Trophoblast cell (in vitro differentiated cells and primary cell): ENCODE data around the gene LRRC59. TPM values are rescaled to one million over a fixed set of nuclear protein-coding genes. Genes with fewer than 3 reads are reported as not detected.

Experiments used
- DNase-seq, 2 donors: peaks; one replicate each; pipeline ENCODE4 v3.0.0-alpha.2; 2016
- H2AFZ ChIP-seq: 2 replicates; pipeline ENCODE4 v1.6.1; 2013; ENCODE audit warnings: low read length, moderate library complexity, mild to moderate bottlenecking; ENCODE audit not compliant: insufficient read depth, poor library complexity
- H2AK5ac ChIP-seq: 2 replicates; pipeline ENCODE4 v1.6.1; 2013; ENCODE audit warnings: mild to moderate bottlenecking, low read length
- H2BK120ac ChIP-seq: 2 replicates; pipeline ENCODE4 v1.6.1; 2013; ENCODE audit warnings: low read length, mild to moderate bottlenecking, moderate library complexity; ENCODE audit not compliant: insufficient read depth, poor library complexity
- H2BK12ac ChIP-seq: 2 replicates; pipeline ENCODE4 v1.6.1; 2013; ENCODE audit warnings: mild to moderate bottlenecking, low read length, moderate library complexity
- H2BK5ac ChIP-seq: 2 replicates; pipeline ENCODE4 v1.6.1; 2013; ENCODE audit warnings: low read length, low read depth, moderate library complexity, mild to moderate bottlenecking; ENCODE audit not compliant: poor library complexity
- H3K14ac ChIP-seq: 2 replicates; pipeline ENCODE4 v1.6.1; 2013; ENCODE audit warnings: mild to moderate bottlenecking, low read length
- H3K18ac ChIP-seq: 2 replicates; pipeline ENCODE4 v1.6.1; 2013; ENCODE audit warnings: mild to moderate bottlenecking, low read length
- H3K23ac ChIP-seq: 2 replicates; pipeline ENCODE4 v1.6.1; 2013; ENCODE audit warnings: low read length
- H3K27ac ChIP-seq: 2 replicates; pipeline ENCODE4 v1.5.1; 2013; ENCODE audit warnings: low read depth, mild to moderate bottlenecking, inconsistent platforms, low read length, moderate library complexity
- H3K27me3 ChIP-seq: 2 replicates; pipeline ENCODE4 v1.6.1; 2013; ENCODE audit warnings: inconsistent platforms, mild to moderate bottlenecking, low read length, moderate library complexity; ENCODE audit not compliant: insufficient read depth
- H3K36me3 ChIP-seq, 2 experiments: 1 replicate in 1 of 2; 2 replicates in 1 of 2; pipeline ENCODE4 v1.6.1; 2013; ENCODE audit warnings: low read length in 2 of 2, mild to moderate bottlenecking in 2 of 2, moderate library complexity in 1 of 2; ENCODE audit not compliant: insufficient read depth in 2 of 2, control insufficient read depth in 1 of 2
- H3K4ac ChIP-seq: 2 replicates; pipeline ENCODE4 v1.6.1; 2013; ENCODE audit warnings: low read depth, mild to moderate bottlenecking, low read length, moderate library complexity
- H3K4me1 ChIP-seq, 2 experiments: 1 replicate in 1 of 2; 2 replicates in 1 of 2; pipeline ENCODE4 v1.6.1; 2013; ENCODE audit warnings: low read length in 2 of 2, mild to moderate bottlenecking in 2 of 2, moderate library complexity in 1 of 2; ENCODE audit not compliant: insufficient read depth in 2 of 2, control insufficient read depth in 1 of 2
- H3K4me2 ChIP-seq: 2 replicates; pipeline ENCODE4 v1.6.1; 2013; ENCODE audit warnings: inconsistent platforms, mild to moderate bottlenecking, low read length, moderate library complexity
- H3K4me3 ChIP-seq: 2 replicates; pipeline ENCODE4 v1.5.1; 2013; ENCODE audit warnings: mild to moderate bottlenecking, low read depth, low read length, inconsistent platforms
- H3K79me1 ChIP-seq: one replicate; pipeline ENCODE4 v1.6.1; 2013; ENCODE audit warnings: low read length
- H3K79me2 ChIP-seq: 2 replicates; pipeline ENCODE4 v1.6.1; 2013; ENCODE audit warnings: low read length, mild to moderate bottlenecking; ENCODE audit not compliant: control insufficient read depth, insufficient read depth, poor library complexity
- H3K9ac ChIP-seq: 2 replicates; pipeline ENCODE4 v1.6.1; 2013; ENCODE audit warnings: mild to moderate bottlenecking, low read length
- H3K9me3 ChIP-seq: 2 replicates; pipeline ENCODE4 v1.6.1; 2013; ENCODE audit warnings: low read depth, mild to moderate bottlenecking, control low read depth, inconsistent platforms, low read length; ENCODE audit not compliant: insufficient read depth
- H4K12ac ChIP-seq: 2 replicates; pipeline ENCODE4 v1.6.1; 2013; ENCODE audit warnings: low read depth, mild to moderate bottlenecking, low read length, moderate library complexity
- H4K8ac ChIP-seq: 2 replicates; pipeline ENCODE4 v1.6.1; 2013; ENCODE audit warnings: low read depth, mild to moderate bottlenecking, low read length, moderate library complexity
- H4K91ac ChIP-seq: one replicate; pipeline ENCODE4 v1.6.1; 2013; ENCODE audit warnings: low read depth, mild to moderate bottlenecking, low read length, moderate library complexity
- WGBS: extraction: QIAGEN DNeasy Blood & Tissue Kit; methylation state at CpG from one replicate; pipeline ENCODE4 v1.1.7; 2013; ENCODE audit warnings: missing lambda C conversion rate; ENCODE audit not compliant: insufficient read length, insufficient coverage; ENCODE audit errors: extremely low coverage; 5-methylcytosine and 5-hydroxymethylcytosine counted together
- polyA plus RNA-seq: library from polyadenylated mRNA; stranded (reverse); fragments of 200-250 nt; gene quantifications from 2 replicates; pipeline ENCODE4 v1.2.3, GENCODE V29; 2013

LRRC59 gene
- 135 and 138 TPM in 2 replicates for polyA plus RNA-seq

- Histone ChIP-seq H4K91ac (peak within 1 kb of the TSS; percentile 93), H2BK12ac (peak within 1 kb of the TSS; percentile 51), H3K79me1 (peaks cover 9% of the 10 kb centered on the region), H3K4me2 (peak within 1 kb of the TSS; percentile 96), H3K18ac (peak within 1 kb of the TSS; percentile 74), H2AK5ac (peak within 1 kb of the TSS; percentile 85), H3K9ac (peak within 1 kb of the TSS; percentile 75), H3K79me2 (peaks cover 15% of the 10 kb centered on the region), H3K27ac (no peak within 1 kb of the TSS), H2AFZ (peak within 1 kb of the TSS; percentile 27), H3K4me3 (peak within 1 kb of the TSS; percentile 81), H3K4me1 (peaks cover 2 to 16% of the 10 kb centered on the region in 2 experiments), H4K8ac (peak within 1 kb of the TSS; percentile 83), H2BK120ac (peak within 1 kb of the TSS; percentile 65), H3K9me3 (peaks cover 3% of the 10 kb centered on the region), H2BK5ac (peak within 1 kb of the TSS; percentile 51), H3K14ac (peak within 1 kb of the TSS; percentile 75), H3K4ac (peak within 1 kb of the TSS; percentile 90), H3K27me3 (no peaks in the 10 kb centered on the region), H3K36me3 (peaks cover 19 to 30% of the 10 kb centered on the region in 2 experiments), H4K12ac (peak within 1 kb of the TSS; percentile 73), H3K23ac (no peak within 1 kb of the TSS)
- WGBS: no CpG with 5 or more reads among the region's 70 CpGs
- peak; percentile 73 to 91 for DNase-seq
These were observed at the start of gene LRRC59 for GRCh38 chr17:50397111-50397918. Gene LRRC59 (minus strand): TSS chr17:50397523. CDS start chr17:50397317, 206 bp downstream.

GRCh38 chr17:50445730-50446325, 48.5 kb upstream of the LRRC59 start:
- Histone ChIP-seq H3K36me3 (peaks cover 0 to 4% of the 10 kb centered on the region in 2 experiments), H3K4me2 (no peak overlapping the region), H3K4me3 (no peak overlapping the region), H3K14ac (no peak overlapping the region), H2BK12ac (no peak overlapping the region), H2BK120ac (no peak overlapping the region), H3K4me1 (peaks cover 2 to 4% of the 10 kb centered on the region in 2 experiments), H3K4ac (no peak overlapping the region), H3K9me3 (no peaks in the 10 kb centered on the region), H3K18ac (no peak overlapping the region), H3K23ac (no peak overlapping the region), H3K79me2 (peaks cover 1% of the 10 kb centered on the region), H4K12ac (no peak overlapping the region), H3K27me3 (no peaks in the 10 kb centered on the region), H3K79me1 (no peaks in the 10 kb centered on the region), H3K27ac (no peak overlapping the region), H2AK5ac (no peak overlapping the region), H4K8ac (no peak overlapping the region), H4K91ac (no peak overlapping the region), H2AFZ (no peak overlapping the region), H3K9ac (no peak overlapping the region), H2BK5ac (no peak overlapping the region)
- no CpG with 5 or more reads among the region's 1 CpG for whole genome bisulfite sequencing
- DNase-seq: no peak

GRCh38 chr17:50444841-50445715, 47.8 kb upstream of the LRRC59 start:
- Histone ChIP-seq H3K4me1 (peaks cover 3 to 7% of the 10 kb centered on the region in 2 experiments), H3K79me2 (peaks cover 2% of the 10 kb centered on the region), H3K4me3 (no peak overlapping the region), H3K9me3 (no peaks in the 10 kb centered on the region), H3K36me3 (peaks cover 3 to 10% of the 10 kb centered on the region in 2 experiments), H4K91ac (no peak overlapping the region), H3K27me3 (no peaks in the 10 kb centered on the region), H2BK12ac (no peak overlapping the region), H2AK5ac (no peak overlapping the region), H3K14ac (no peak overlapping the region), H4K12ac (no peak overlapping the region), H4K8ac (no peak overlapping the region), H3K4me2 (no peak overlapping the region), H3K9ac (no peak overlapping the region), H3K79me1 (no peaks in the 10 kb centered on the region), H2BK5ac (no peak overlapping the region), H2AFZ (no peak overlapping the region), H2BK120ac (no peak overlapping the region), H3K4ac (no peak overlapping the region), H3K27ac (no peak overlapping the region), H3K18ac (no peak overlapping the region), H3K23ac (no peak overlapping the region)
- DNase-seq: peak; percentile 60 to 80
- no CpG with 5 or more reads among the region's 6 CpGs for WGBS

GRCh38 chr17:50443505-50443974, 46.2 kb upstream of the LRRC59 start:
- Histone ChIP-seq H3K36me3 (peaks cover 3 to 10% of the 10 kb centered on the region in 2 experiments), H3K9ac (no peak overlapping the region)
- WGBS: no CpG with 5 or more reads among the region's 3 CpGs

More at GRCh38 chr17:50443505-50443974, 46.2 kb upstream of the LRRC59 start:
- no peak for DNase-seq
- H4K91ac ChIP-seq: no peak overlapping the region
- H3K79me1 ChIP-seq: no peaks in the 10 kb centered on the region
- no peak overlapping the region for H2BK12ac ChIP-seq
- H3K4me2 ChIP-seq: peak overlapping the region; percentile 52
- H2AK5ac ChIP-seq: no peak overlapping the region
- peaks cover 5 to 7% of the 10 kb centered on the region in 2 experiments for H3K4me1 ChIP-seq
- H3K27ac ChIP-seq: no peak overlapping the region
- no peak overlapping the region for H3K4me3 ChIP-seq
- H2BK120ac ChIP-seq: no peak overlapping the region
- peaks cover 3% of the 10 kb centered on the region for H3K79me2 ChIP-seq
- no peak overlapping the region for H2BK5ac ChIP-seq
- H3K14ac ChIP-seq: no peak overlapping the region
- no peaks in the 10 kb centered on the region for H3K9me3 ChIP-seq
- no peak overlapping the region for H4K12ac ChIP-seq
- H3K27me3 ChIP-seq: no peaks in the 10 kb centered on the region
- H3K23ac ChIP-seq: no peak overlapping the region
- no peak overlapping the region for H2AFZ ChIP-seq
- no peak overlapping the region for H3K18ac ChIP-seq
- H3K4ac ChIP-seq: no peak overlapping the region
- H4K8ac ChIP-seq: no peak overlapping the region
